ENCODE measurements around the gene BRIP1.

DNA sequence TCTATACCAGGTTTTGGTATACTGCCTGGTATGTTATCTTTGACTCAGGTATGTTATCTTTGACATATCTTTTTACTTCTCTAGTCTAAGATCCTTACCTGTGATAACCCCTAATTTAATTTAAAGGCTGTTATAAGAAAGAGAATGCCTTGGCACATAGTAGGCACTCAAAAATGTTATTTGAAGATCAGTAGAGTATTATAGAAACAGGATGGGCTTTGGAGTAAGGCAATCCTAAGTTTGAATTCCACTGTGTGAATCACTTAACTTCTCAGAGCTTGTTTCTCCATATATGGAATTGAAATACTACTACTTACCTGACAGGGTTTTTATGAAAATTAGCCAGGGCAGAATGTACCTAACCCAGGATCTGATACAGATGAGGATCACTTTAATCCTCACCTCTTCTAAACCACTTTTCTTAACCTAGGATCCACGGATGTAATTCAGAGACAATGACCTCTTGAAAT, 1.2 kb downstream of the BRIP1 start:
- TF ChIP-seq, protein P1, sequence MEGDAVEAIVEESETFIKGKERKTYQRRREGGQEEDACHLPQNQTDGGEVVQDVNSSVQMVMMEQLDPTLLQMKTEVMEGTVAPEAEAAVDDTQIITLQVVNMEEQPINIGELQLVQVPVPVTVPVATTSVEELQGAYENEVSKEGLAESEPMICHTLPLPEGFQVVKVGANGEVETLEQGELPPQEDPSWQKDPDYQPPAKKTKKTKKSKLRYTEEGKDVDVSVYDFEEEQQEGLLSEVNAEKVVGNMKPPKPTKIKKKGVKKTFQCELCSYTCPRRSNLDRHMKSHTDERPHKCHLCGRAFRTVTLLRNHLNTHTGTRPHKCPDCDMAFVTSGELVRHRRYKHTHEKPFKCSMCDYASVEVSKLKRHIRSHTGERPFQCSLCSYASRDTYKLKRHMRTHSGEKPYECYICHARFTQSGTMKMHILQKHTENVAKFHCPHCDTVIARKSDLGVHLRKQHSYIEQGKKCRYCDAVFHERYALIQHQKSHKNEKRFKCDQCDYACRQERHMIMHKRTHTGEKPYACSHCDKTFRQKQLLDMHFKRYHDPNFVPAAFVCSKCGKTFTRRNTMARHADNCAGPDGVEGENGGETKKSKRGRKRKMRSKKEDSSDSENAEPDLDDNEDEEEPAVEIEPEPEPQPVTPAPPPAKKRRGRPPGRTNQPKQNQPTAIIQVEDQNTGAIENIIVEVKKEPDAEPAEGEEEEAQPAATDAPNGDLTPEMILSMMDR (IDR thresholded peaks at IDR 0.05): no peak
- TF ChIP-seq SIN3A (IDR thresholded peaks at IDR 0.05; ENCODE audit: borderline replicate concordance, insufficient read depth, low read depth, low read length) (no peak), POLR2AphosphoS5 (IDR thresholded peaks at IDR 0.05; ENCODE audit: low read depth, low read length) (no peak), TCF7L2 (IDR thresholded peaks at IDR 0.05; ENCODE audit: low read depth, low read length) (no peak)
- TF ChIP-seq, protein P2, sequence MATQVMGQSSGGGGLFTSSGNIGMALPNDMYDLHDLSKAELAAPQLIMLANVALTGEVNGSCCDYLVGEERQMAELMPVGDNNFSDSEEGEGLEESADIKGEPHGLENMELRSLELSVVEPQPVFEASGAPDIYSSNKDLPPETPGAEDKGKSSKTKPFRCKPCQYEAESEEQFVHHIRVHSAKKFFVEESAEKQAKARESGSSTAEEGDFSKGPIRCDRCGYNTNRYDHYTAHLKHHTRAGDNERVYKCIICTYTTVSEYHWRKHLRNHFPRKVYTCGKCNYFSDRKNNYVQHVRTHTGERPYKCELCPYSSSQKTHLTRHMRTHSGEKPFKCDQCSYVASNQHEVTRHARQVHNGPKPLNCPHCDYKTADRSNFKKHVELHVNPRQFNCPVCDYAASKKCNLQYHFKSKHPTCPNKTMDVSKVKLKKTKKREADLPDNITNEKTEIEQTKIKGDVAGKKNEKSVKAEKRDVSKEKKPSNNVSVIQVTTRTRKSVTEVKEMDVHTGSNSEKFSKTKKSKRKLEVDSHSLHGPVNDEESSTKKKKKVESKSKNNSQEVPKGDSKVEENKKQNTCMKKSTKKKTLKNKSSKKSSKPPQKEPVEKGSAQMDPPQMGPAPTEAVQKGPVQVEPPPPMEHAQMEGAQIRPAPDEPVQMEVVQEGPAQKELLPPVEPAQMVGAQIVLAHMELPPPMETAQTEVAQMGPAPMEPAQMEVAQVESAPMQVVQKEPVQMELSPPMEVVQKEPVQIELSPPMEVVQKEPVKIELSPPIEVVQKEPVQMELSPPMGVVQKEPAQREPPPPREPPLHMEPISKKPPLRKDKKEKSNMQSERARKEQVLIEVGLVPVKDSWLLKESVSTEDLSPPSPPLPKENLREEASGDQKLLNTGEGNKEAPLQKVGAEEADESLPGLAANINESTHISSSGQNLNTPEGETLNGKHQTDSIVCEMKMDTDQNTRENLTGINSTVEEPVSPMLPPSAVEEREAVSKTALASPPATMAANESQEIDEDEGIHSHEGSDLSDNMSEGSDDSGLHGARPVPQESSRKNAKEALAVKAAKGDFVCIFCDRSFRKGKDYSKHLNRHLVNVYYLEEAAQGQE (IDR thresholded peaks at IDR 0.05; ENCODE audit: insufficient read depth in 1 of 2, low read depth in 2 of 2, low read length in 1 of 2): no peak
